ENCODE measurements around the gene CD52. TPM values are rescaled to one million over a fixed set of nuclear protein-coding genes. Genes with fewer than 3 reads are reported as not detected.
A peak's percentile ranks its signal among the peaks of the same experiment; 100 is the strongest.
"Not testable (repeated sequence)": the region's sequence is repeated elsewhere in the genome, so short reads cannot be mapped to it uniquely, and the experiment has no call there.

CD52 gene
- total RNA-seq, 1 experiment from 2014 or later = 1.6 TPM

GRCh38 chr1:26327956-26328362, 10.2 kb downstream of the CD52 start:
- DNase-seq (ENCODE audit: low read depth, low spot score) (no peak), ATAC-seq (0 out of 2 replicates have a peak, but pooled peaks have one; percentile 48)
- intact Hi-C loops (cut with micrococcal nuclease; ENCODE audit: unreplicated experiment) = no loop called here
- Histone ChIP-seq H3K27me3 (ENCODE audit: control insufficient read depth, insufficient read depth, low read length) (no peaks in the 10 kb centered on the region), H3K36me3 (ENCODE audit: control insufficient read depth, insufficient read depth, low read length) (no peaks in the 10 kb centered on the region), H3K4me1 (ENCODE audit: control insufficient read depth, insufficient read depth, low read length) (no peaks in the 10 kb centered on the region), H3K27ac (ENCODE audit: low read length) (no peak overlapping the region), H3K4me3 (ENCODE audit: low read depth in 2 of 2, low read length in 2 of 2) (no peak overlapping the region), H3K9me3 (ENCODE audit: control insufficient read depth, insufficient read depth, low read depth, low read length) (no peaks in the 10 kb centered on the region)
- ChIA-PET POLR2A (no interaction called here), CTCF (no interaction called here)
- in situ Hi-C loops (cut with HindIII; ENCODE audit: low pct_unique_long_range_greater_than_20kb, low sequenced_read_pairs) = no loop called here
- TF ChIP-seq REST (IDR thresholded peaks at IDR 0.05; ENCODE audit: insufficient read depth in 1 of 2, low read depth in 2 of 2, low read length in 1 of 2) = no peak
- no peak for TF ChIP-seq CTCF (IDR thresholded peaks at IDR 0.05)
- no peak for TF ChIP-seq SIN3A (IDR thresholded peaks at IDR 0.05; ENCODE audit: borderline replicate concordance, insufficient read depth, low read depth, low read length)
- no peak for TF ChIP-seq TCF7L2 (IDR thresholded peaks at IDR 0.05; ENCODE audit: low read depth, low read length)
- TF ChIP-seq POLR2AphosphoS5 (IDR thresholded peaks at IDR 0.05; ENCODE audit: low read depth, low read length) = no peak
- BruUV-seq (replicated peaks) = no TSS peak

- Histone ChIP-seq H3K27ac (ENCODE audit: low read length) (no peak overlapping the region), H3K36me3 (ENCODE audit: control insufficient read depth, insufficient read depth, low read length) (no peaks in the 10 kb centered on the region), H3K27me3 (ENCODE audit: control insufficient read depth, insufficient read depth, low read length) (no peaks in the 10 kb centered on the region), H3K4me3 (ENCODE audit: low read depth in 2 of 2, low read length in 2 of 2) (no peak overlapping the region), H3K9me3 (ENCODE audit: control insufficient read depth, insufficient read depth, low read depth, low read length) (no peaks in the 10 kb centered on the region), H3K4me1 (ENCODE audit: control insufficient read depth, insufficient read depth, low read length) (no peaks in the 10 kb centered on the region)
- in situ Hi-C loops (cut with HindIII; ENCODE audit: low pct_unique_long_range_greater_than_20kb, low sequenced_read_pairs) (no loop called here), intact Hi-C loops (cut with micrococcal nuclease; ENCODE audit: unreplicated experiment) (no loop called here)
- ATAC-seq (no peak), DNase-seq (ENCODE audit: low read depth, low spot score) (no peak)
- no TSS peak for BruUV-seq (replicated peaks)
- POLR2A ChIA-PET = interaction anchor here (0.7 kb wide), 2 partner anchors 41 to 173 kb away, joined by 9 read pairs; no protein-coding TSS in a partner anchor
- TF ChIP-seq SIN3A (IDR thresholded peaks at IDR 0.05; ENCODE audit: borderline replicate concordance, insufficient read depth, low read depth, low read length) = no peak
- no peak for TF ChIP-seq POLR2AphosphoS5 (IDR thresholded peaks at IDR 0.05; ENCODE audit: low read depth, low read length)
- TF ChIP-seq REST (IDR thresholded peaks at IDR 0.05; ENCODE audit: insufficient read depth in 1 of 2, low read depth in 2 of 2, low read length in 1 of 2) = no peak
- no peak for TF ChIP-seq TCF7L2 (IDR thresholded peaks at IDR 0.05; ENCODE audit: low read depth, low read length)
- no peak for TF ChIP-seq CTCF (IDR thresholded peaks at IDR 0.05)
- CTCF ChIA-PET = interaction anchor here (0.7 to 0.9 kb wide), 3 partner anchors 91 to 180 kb away, joined by 3 to 6 read pairs (median 5); no protein-coding TSS in a partner anchor
Measured at GRCh38 chr1:26328597-26328996, 10.8 kb downstream of the CD52 start.

- H3K27me3 ChIP-seq (ENCODE audit: control insufficient read depth, insufficient read depth, low read length); intact Hi-C loops (cut with micrococcal nuclease; ENCODE audit: unreplicated experiment); in situ Hi-C loops (cut with HindIII; ENCODE audit: low pct_unique_long_range_greater_than_20kb, low sequenced_read_pairs); ATAC-seq; BruUV-seq (replicated peaks); H3K9me3 ChIP-seq (ENCODE audit: control insufficient read depth, insufficient read depth, low read depth, low read length); POLR2A ChIA-PET; H3K27ac ChIP-seq (ENCODE audit: low read length); H3K36me3 ChIP-seq (ENCODE audit: control insufficient read depth, insufficient read depth, low read length); H3K4me1 ChIP-seq (ENCODE audit: control insufficient read depth, insufficient read depth, low read length); H3K4me3 ChIP-seq (ENCODE audit: low read depth in 2 of 2, low read length in 2 of 2); DNase-seq (ENCODE audit: low read depth, low spot score): not testable (repeated sequence)
- CTCF ChIA-PET = interaction anchor here (0.7 kb wide), 1 partner anchor 160 kb away, joined by 5 read pairs; no protein-coding TSS in a partner anchor
Measured at GRCh38 chr1:26329380-26329779, 11.6 kb downstream of the CD52 start.

Measured in Panc1 (cell line).